ENCODE data around the gene GSAP.

The GSAP gene

DNA sequence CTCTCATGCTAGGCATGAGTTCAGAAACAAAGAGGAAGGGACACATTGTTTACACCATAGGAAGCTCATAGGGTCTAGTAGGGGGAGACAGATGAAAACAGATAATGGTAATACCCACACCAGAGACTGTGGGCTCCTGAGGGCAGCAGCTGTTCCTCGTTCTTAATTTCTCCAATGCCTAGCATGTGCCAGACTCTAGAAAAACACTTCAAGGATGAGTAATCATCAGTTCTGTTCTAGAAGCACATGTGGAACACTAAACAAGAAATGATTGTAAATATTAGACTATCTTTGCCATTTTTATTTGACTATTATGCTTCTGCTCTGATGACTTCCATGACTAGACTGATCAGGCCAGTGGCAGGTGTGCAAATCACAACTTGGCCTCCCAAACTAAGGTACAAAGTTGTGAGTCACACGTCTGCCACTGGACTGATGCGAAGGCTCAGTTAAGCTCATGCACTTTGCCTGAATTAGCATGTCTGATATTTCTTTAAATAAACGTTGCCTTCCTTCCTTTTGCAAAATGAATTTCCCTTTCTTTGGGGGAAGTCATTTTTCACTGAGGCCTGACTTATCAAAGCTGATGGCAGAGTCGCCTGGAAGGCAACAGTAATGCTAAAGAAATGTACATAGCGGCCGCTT is 127.4 kb downstream of the GSAP start:
- Histone ChIP-seq H3K27me3 (ENCODE audit: insufficient read depth, poor library complexity, severe bottlenecking) (no peaks in the 10 kb centered on the region), H3K9me3 (ENCODE audit: severe bottlenecking) (no peaks in the 10 kb centered on the region), H3K4me3 (ENCODE audit: severe bottlenecking) (no peak overlapping the region), H3K4me1 (ENCODE audit: insufficient read depth, poor library complexity, severe bottlenecking) (no peaks in the 10 kb centered on the region), H3K27ac (ENCODE audit: poor library complexity, severe bottlenecking) (no peak overlapping the region), H3K36me3 (ENCODE audit: low read depth) (no peaks in the 10 kb centered on the region)
- ATAC-seq (ENCODE audit: low read depth) (no peak), DNase-seq (ENCODE audit: low spot score) (no peak)
- TF ChIP-seq, protein P1, sequence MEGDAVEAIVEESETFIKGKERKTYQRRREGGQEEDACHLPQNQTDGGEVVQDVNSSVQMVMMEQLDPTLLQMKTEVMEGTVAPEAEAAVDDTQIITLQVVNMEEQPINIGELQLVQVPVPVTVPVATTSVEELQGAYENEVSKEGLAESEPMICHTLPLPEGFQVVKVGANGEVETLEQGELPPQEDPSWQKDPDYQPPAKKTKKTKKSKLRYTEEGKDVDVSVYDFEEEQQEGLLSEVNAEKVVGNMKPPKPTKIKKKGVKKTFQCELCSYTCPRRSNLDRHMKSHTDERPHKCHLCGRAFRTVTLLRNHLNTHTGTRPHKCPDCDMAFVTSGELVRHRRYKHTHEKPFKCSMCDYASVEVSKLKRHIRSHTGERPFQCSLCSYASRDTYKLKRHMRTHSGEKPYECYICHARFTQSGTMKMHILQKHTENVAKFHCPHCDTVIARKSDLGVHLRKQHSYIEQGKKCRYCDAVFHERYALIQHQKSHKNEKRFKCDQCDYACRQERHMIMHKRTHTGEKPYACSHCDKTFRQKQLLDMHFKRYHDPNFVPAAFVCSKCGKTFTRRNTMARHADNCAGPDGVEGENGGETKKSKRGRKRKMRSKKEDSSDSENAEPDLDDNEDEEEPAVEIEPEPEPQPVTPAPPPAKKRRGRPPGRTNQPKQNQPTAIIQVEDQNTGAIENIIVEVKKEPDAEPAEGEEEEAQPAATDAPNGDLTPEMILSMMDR (IDR thresholded peaks at IDR 0.05; ENCODE audit: poor library complexity, severe bottlenecking): no peak

DNA sequence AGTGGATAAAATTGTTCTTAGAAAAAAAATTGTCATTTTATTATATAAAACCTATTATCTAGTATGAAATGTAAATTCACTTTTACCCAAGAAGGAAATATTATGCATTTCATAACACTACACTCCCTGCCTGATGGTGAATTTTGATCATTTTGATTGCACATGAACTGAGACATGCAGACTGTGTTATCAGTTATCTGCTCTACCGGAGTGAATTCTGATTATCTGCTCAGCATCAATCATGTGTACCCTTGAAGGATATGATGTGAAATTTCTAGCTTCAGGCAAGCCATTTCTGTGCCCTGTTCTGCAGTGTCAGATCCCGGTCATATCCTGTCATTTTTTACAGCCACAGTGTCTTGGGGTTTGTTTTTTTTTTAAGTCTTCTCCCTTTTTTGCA is 131.5 kb downstream of the GSAP start:
- ATAC-seq (ENCODE audit: low read depth): no peak
- no peaks in the 10 kb centered on the region for H3K4me1 ChIP-seq (ENCODE audit: insufficient read depth, poor library complexity, severe bottlenecking)
- H3K36me3 ChIP-seq (ENCODE audit: low read depth): no peaks in the 10 kb centered on the region
- H3K27ac ChIP-seq (ENCODE audit: poor library complexity, severe bottlenecking): no peak overlapping the region
- DNase-seq (ENCODE audit: low spot score): no peak
- no peaks in the 10 kb centered on the region for H3K9me3 ChIP-seq (ENCODE audit: severe bottlenecking)
- H3K27me3 ChIP-seq (ENCODE audit: insufficient read depth, poor library complexity, severe bottlenecking): no peaks in the 10 kb centered on the region
- H3K4me3 ChIP-seq (ENCODE audit: severe bottlenecking): no peak overlapping the region
- TF ChIP-seq, protein P1 (IDR thresholded peaks at IDR 0.05; ENCODE audit: poor library complexity, severe bottlenecking): no peak

DNA sequence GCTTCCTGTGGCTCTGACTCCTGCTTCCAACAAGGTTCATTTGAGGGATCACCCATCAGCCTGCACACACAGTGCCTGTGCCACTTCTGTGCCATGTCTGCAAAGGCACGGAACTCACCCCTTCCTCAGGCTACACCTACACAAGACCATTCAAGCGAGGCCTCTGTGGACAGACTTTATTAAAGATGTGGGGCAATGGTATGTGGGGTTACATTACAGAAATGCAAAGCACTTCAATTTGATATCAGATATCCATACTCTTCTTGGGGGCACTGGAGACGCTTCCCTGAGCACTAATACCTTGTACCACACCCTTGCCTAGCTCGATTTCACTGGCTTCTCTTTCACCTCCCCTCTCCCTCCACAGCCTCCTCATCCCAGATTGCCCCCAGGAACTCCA is 132.1 kb downstream of the GSAP start:
- Histone ChIP-seq H3K9me3 (ENCODE audit: severe bottlenecking) (no peaks in the 10 kb centered on the region), H3K36me3 (ENCODE audit: low read depth) (no peaks in the 10 kb centered on the region), H3K27ac (ENCODE audit: poor library complexity, severe bottlenecking) (no peak overlapping the region), H3K4me1 (ENCODE audit: insufficient read depth, poor library complexity, severe bottlenecking) (no peaks in the 10 kb centered on the region), H3K4me3 (ENCODE audit: severe bottlenecking) (no peak overlapping the region), H3K27me3 (ENCODE audit: insufficient read depth, poor library complexity, severe bottlenecking) (no peaks in the 10 kb centered on the region)
- ATAC-seq (ENCODE audit: low read depth) (no peak), DNase-seq (ENCODE audit: low spot score) (no peak)
- TF ChIP-seq, protein P1 (IDR thresholded peaks at IDR 0.05; ENCODE audit: poor library complexity, severe bottlenecking): no peak

DNA sequence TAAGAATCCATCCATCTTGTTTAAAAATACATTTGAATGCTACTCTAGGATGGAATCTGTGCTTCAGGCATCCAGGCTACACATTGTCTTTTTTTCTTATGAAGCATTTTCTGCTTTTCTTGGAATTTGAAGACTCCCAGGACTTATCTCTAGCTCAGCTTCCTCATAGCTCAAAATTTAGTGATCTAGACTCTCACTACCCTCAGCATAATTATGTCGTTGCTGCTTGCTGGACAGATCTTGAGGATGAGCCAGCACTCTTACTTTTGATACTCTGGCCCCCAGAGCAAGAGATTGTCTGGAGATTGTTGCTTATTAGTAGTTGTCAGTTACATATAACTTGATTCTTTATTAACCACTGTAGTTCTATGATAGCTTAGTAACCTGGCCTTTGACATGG is 133.3 kb downstream of the GSAP start:
- H3K27me3 ChIP-seq (ENCODE audit: insufficient read depth, poor library complexity, severe bottlenecking): no peaks in the 10 kb centered on the region
- H3K27ac ChIP-seq (ENCODE audit: poor library complexity, severe bottlenecking): no peak overlapping the region
- ATAC-seq (ENCODE audit: low read depth) (no peak), DNase-seq (ENCODE audit: low spot score) (no peak)
- H3K4me1 ChIP-seq (ENCODE audit: insufficient read depth, poor library complexity, severe bottlenecking): no peaks in the 10 kb centered on the region
- H3K4me3 ChIP-seq (ENCODE audit: severe bottlenecking): no peak overlapping the region
- H3K9me3 ChIP-seq (ENCODE audit: severe bottlenecking): no peaks in the 10 kb centered on the region
- TF ChIP-seq, protein P1 (IDR thresholded peaks at IDR 0.05; ENCODE audit: poor library complexity, severe bottlenecking): no peak
- no peaks in the 10 kb centered on the region for H3K36me3 ChIP-seq (ENCODE audit: low read depth)

DNA sequence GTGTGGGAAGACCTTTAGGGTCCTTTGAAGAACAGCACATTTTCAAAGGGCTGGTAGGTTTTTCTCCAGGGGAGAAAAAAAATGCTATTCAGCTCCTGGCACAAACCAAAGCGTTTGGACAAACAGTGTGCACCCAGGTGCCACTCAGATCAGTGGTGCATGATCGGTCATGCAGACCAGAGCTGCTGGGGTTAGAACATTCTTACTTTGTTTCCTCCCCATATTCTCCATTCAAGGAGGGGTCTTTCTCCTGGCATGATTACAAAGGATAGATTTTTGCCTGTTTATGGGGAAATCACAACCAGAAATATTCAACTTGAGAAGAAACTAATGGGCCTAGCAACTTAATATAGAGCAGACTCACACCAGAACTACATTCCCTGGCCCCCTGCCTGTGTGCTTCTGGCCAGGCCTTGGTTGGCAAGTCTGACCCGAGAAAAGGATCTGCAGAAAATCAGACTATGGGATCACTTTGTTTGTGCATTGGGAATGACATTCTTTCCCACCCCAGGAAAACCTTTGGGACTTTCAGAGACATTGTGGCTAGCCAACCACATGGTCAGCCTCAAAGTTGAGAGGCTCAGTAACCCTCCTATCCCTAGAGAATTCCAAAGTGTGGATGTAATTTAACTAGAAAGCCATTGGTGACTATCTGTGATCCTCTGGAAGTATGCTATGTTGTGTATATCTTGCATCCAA is 134.2 kb downstream of the GSAP start:
- H3K9me3 ChIP-seq (ENCODE audit: severe bottlenecking): no peaks in the 10 kb centered on the region
- no peaks in the 10 kb centered on the region for H3K36me3 ChIP-seq (ENCODE audit: low read depth)
- ATAC-seq (ENCODE audit: low read depth): no peak
- no peak overlapping the region for H3K4me3 ChIP-seq (ENCODE audit: severe bottlenecking)
- TF ChIP-seq, protein P1 (IDR thresholded peaks at IDR 0.05; ENCODE audit: poor library complexity, severe bottlenecking): no peak
- H3K27me3 ChIP-seq (ENCODE audit: insufficient read depth, poor library complexity, severe bottlenecking): no peaks in the 10 kb centered on the region
- DNase-seq (ENCODE audit: low spot score): no peak
- no peak overlapping the region for H3K27ac ChIP-seq (ENCODE audit: poor library complexity, severe bottlenecking)
- no peaks in the 10 kb centered on the region for H3K4me1 ChIP-seq (ENCODE audit: insufficient read depth, poor library complexity, severe bottlenecking)

All from RWPE2 (cell line).